Measurements from ENCODE around the gene CBX1. TPM values are rescaled to one million over a fixed set of nuclear protein-coding genes. Genes with fewer than 3 reads are reported as not detected.

The CBX1 gene
- total and polyA plus RNA-seq, 10 of the 15 experiments (the other 5 are each of a cell fraction or from before 2014, with no cell fraction given) = 11.8 to 99.2 (median 43.5) TPM

DNA sequence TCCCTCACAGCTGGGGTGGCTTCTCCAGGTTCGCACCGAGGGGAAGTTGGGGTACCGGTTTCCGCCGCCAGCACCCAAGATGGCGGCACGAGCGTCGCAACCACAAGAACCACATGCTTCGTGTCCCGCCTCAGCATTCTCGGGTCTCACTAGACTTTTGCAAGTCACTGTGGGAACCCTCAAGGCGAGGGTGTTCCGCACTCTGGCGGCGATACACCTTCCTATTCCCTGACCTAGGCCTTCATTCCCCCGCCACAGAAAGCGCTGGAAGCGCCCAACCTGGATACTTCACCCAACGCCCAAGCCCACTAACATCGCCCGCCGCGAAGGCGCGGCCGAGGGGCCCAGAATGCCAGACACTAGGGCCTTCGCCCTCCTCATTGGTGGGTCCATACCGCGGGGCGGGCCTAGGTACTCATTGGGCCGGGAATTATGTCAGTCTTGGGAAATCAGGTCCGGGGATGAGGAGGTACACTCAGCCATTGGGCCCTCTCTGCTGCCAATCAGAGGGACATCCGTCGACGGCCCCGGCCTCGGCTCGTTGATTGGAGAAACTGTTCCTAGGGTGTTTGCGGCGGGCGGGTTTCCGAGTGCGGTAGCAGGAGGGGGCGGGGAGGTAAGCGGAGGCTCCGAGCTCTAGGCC lies 53.4 kb downstream of the CBX1 start, which contains the start of gene NFE2L1 (continued):
- TF ChIP-seq, protein P1, sequence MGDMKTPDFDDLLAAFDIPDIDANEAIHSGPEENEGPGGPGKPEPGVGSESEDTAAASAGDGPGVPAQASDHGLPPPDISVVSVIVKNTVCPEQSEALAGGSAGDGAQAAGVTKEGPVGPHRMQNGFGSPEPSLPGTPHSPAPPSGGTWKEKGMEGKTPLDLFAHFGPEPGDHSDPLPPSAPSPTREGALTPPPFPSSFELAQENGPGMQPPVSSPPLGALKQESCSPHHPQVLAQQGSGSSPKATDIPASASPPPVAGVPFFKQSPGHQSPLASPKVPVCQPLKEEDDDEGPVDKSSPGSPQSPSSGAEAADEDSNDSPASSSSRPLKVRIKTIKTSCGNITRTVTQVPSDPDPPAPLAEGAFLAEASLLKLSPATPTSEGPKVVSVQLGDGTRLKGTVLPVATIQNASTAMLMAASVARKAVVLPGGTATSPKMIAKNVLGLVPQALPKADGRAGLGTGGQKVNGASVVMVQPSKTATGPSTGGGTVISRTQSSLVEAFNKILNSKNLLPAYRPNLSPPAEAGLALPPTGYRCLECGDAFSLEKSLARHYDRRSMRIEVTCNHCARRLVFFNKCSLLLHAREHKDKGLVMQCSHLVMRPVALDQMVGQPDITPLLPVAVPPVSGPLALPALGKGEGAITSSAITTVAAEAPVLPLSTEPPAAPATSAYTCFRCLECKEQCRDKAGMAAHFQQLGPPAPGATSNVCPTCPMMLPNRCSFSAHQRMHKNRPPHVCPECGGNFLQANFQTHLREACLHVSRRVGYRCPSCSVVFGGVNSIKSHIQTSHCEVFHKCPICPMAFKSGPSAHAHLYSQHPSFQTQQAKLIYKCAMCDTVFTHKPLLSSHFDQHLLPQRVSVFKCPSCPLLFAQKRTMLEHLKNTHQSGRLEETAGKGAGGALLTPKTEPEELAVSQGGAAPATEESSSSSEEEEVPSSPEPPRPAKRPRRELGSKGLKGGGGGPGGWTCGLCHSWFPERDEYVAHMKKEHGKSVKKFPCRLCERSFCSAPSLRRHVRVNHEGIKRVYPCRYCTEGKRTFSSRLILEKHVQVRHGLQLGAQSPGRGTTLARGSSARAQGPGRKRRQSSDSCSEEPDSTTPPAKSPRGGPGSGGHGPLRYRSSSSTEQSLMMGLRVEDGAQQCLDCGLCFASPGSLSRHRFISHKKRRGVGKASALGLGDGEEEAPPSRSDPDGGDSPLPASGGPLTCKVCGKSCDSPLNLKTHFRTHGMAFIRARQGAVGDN (IDR thresholded peaks at IDR 0.05) = peak; percentile 86
- TF ChIP-seq, protein P2, sequence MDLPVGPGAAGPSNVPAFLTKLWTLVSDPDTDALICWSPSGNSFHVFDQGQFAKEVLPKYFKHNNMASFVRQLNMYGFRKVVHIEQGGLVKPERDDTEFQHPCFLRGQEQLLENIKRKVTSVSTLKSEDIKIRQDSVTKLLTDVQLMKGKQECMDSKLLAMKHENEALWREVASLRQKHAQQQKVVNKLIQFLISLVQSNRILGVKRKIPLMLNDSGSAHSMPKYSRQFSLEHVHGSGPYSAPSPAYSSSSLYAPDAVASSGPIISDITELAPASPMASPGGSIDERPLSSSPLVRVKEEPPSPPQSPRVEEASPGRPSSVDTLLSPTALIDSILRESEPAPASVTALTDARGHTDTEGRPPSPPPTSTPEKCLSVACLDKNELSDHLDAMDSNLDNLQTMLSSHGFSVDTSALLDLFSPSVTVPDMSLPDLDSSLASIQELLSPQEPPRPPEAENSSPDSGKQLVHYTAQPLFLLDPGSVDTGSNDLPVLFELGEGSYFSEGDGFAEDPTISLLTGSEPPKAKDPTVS (IDR thresholded peaks at IDR 0.05; ENCODE audit: low read depth, low read length) = 0 out of 2 replicates have a peak, but pooled peaks have one; percentile 5
- TF ChIP-seq, protein P3, sequence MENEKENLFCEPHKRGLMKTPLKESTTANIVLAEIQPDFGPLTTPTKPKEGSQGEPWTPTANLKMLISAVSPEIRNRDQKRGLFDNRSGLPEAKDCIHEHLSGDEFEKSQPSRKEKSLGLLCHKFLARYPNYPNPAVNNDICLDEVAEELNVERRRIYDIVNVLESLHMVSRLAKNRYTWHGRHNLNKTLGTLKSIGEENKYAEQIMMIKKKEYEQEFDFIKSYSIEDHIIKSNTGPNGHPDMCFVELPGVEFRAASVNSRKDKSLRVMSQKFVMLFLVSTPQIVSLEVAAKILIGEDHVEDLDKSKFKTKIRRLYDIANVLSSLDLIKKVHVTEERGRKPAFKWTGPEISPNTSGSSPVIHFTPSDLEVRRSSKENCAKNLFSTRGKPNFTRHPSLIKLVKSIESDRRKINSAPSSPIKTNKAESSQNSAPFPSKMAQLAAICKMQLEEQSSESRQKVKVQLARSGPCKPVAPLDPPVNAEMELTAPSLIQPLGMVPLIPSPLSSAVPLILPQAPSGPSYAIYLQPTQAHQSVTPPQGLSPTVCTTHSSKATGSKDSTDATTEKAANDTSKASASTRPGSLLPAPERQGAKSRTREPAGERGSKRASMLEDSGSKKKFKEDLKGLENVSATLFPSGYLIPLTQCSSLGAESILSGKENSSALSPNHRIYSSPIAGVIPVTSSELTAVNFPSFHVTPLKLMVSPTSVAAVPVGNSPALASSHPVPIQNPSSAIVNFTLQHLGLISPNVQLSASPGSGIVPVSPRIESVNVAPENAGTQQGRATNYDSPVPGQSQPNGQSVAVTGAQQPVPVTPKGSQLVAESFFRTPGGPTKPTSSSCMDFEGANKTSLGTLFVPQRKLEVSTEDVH (IDR thresholded peaks at IDR 0.05; ENCODE audit: low read depth, partially characterized antibody) = no peak
- no peak; the same call in 1 of the 2 replicates for TF ChIP-seq FOXM1 (IDR thresholded peaks at IDR 0.05; ENCODE audit: low read depth, low read length)
- TF ChIP-seq SIN3A (IDR thresholded peaks at IDR 0.05; ENCODE audit: low read depth, low read length) = peak; percentile 35; the same call in 1 of the 2 replicates
- peak; percentile 94; the same call in 1 of the 2 replicates for TF ChIP-seq CHD2 (IDR thresholded peaks at IDR 0.05; ENCODE audit: borderline replicate concordance, low read depth, low read length)
- no peak for TF ChIP-seq ZNF24 (IDR thresholded peaks at IDR 0.05)
- TF ChIP-seq, protein P4, sequence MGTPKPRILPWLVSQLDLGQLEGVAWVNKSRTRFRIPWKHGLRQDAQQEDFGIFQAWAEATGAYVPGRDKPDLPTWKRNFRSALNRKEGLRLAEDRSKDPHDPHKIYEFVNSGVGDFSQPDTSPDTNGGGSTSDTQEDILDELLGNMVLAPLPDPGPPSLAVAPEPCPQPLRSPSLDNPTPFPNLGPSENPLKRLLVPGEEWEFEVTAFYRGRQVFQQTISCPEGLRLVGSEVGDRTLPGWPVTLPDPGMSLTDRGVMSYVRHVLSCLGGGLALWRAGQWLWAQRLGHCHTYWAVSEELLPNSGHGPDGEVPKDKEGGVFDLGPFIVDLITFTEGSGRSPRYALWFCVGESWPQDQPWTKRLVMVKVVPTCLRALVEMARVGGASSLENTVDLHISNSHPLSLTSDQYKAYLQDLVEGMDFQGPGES (IDR thresholded peaks at IDR 0.05) = peak; percentile 90
- peak; percentile 95 for TF ChIP-seq PML (IDR thresholded peaks at IDR 0.05; ENCODE audit: low read length)
- peak; percentile 76; the same call in 1 of the 2 replicates for TF ChIP-seq TARDBP (IDR thresholded peaks at IDR 0.05; ENCODE audit: borderline replicate concordance)
- TF ChIP-seq HDAC6 (IDR thresholded peaks at IDR 0.05; ENCODE audit: unreplicated experiment) = no peak
- TF ChIP-seq TCF7 (IDR thresholded peaks at IDR 0.05; ENCODE audit: borderline replicate concordance) = no peak
- peak; percentile 84 for TF ChIP-seq MXI1 (IDR thresholded peaks at IDR 0.05; ENCODE audit: low read depth, low read length)
- TF ChIP-seq MYB (IDR thresholded peaks at IDR 0.05; ENCODE audit: borderline replicate concordance, low read depth, low read length) = no peak
- TF ChIP-seq TAF1 (IDR thresholded peaks at IDR 0.05; ENCODE audit: borderline replicate concordance, low read depth, low read length) = peak; percentile 73
- TF ChIP-seq RELA (IDR thresholded peaks at IDR 0.05; ENCODE audit: borderline replicate concordance, partially characterized antibody) = peak; percentile 26
- peak; percentile 88; the same call in 1 of the 2 replicates for TF ChIP-seq RB1 (IDR thresholded peaks at IDR 0.05; ENCODE audit: borderline replicate concordance)
- TF ChIP-seq NR2C1 (IDR thresholded peaks at IDR 0.05) = peak; percentile 32; the same call in 1 of the 2 replicates
- no peak for TF ChIP-seq ETV6 (conservative IDR thresholded peaks at IDR 0.05 in 1 of 2, IDR thresholded peaks at IDR 0.05 in 1 of 2; ENCODE audit: borderline replicate concordance in 1 of 2, low read depth in 1 of 2)
- TF ChIP-seq FOXK2 (IDR thresholded peaks at IDR 0.05) = no peak; the same call in 1 of the 2 replicates
- TF ChIP-seq SMAD1 (IDR thresholded peaks at IDR 0.05; ENCODE audit: low read depth, partially characterized antibody) = peak; percentile 68
